BJ (cell line): ENCODE results near the gene CNRIP1. TPM values are rescaled to one million over a fixed set of nuclear protein-coding genes. Genes with fewer than 3 reads are reported as not detected.
A peak's percentile ranks its signal among the peaks of the same experiment; 100 is the strongest.

Source experiments
- CTCF ChIA-PET: fragments of 350-600 bp; formaldehyde crosslinking; extraction: SDS; loops from one replicate; lab custom pipeline; 2021; ENCODE audit warnings: antibody characterized with exemption, inconsistent platforms; lab: Yijun Ruan, JAX
- POLR2A ChIA-PET: fragments of 300-600 bp; sonication (Branson Sonifier 250); formaldehyde crosslinking; extraction: SDS; loops from one replicate; lab custom pipeline; 2021; ENCODE audit warnings: antibody characterized with exemption; lab: Charles Lee
- DNase-seq: peaks from one replicate; pipeline ENCODE4 v3.0.0-alpha.2; 2011; ENCODE audit warnings: low read depth
- H3K27me3 ChIP-seq: 2 replicates; pipeline ENCODE4 v1.6.0; 2011; ENCODE audit warnings: low read length; ENCODE audit not compliant: control insufficient read depth, insufficient read depth
- H3K36me3 ChIP-seq: 2 replicates; pipeline ENCODE4 v1.5.1; 2011; ENCODE audit warnings: low read length; ENCODE audit not compliant: control insufficient read depth, insufficient read depth
- H3K4me3 ChIP-seq: 2 replicates; pipeline ENCODE4 v1.5.1; 2011; ENCODE audit warnings: low read depth, mild to moderate bottlenecking, control low read depth, low read length
- CTCF ChIP-seq: IDR thresholded peaks from 2 replicates; pipeline ENCODE4 v1.5.1; 2011; ENCODE audit warnings: low read depth, mild to moderate bottlenecking, control low read depth, inconsistent platforms, low read length, moderate library complexity; ENCODE audit not compliant: insufficient read depth
- polyA plus RNA-seq: library from polyadenylated mRNA; depleted of rRNA; stranded (reverse); fragments of >200 nt; gene quantifications from 2 replicates; pipeline ENCODE4 v1.2.3, GENCODE V29; 2011

The CNRIP1 gene
- polyA plus RNA-seq, 1 experiment, result 63.4 TPM

- DNase-seq, result no peak
- no peak overlapping the region for H3K4me3 ChIP-seq
- TF ChIP-seq CTCF, result no peak
- ChIA-PET POLR2A (no interaction called here), CTCF (interaction anchor here (1.6 to 3.9 kb wide), 5 partner anchors 8 to 170 kb away, joined by 8 to 21 read pairs (median 13); no protein-coding TSS in a partner anchor)
- H3K27me3 ChIP-seq, result no peaks in the 10 kb centered on the region
- H3K36me3 ChIP-seq, result no peaks in the 10 kb centered on the region
Observed at GRCh38 chr2:68291314-68291713, 28.4 kb downstream of the CNRIP1 start.

- ChIA-PET CTCF (interaction anchor here (2.5 to 3.4 kb wide), 3 partner anchors 13 to 95 kb away, joined by 10 to 20 read pairs (median 13); no protein-coding TSS in a partner anchor), POLR2A (no interaction called here)
- H3K27me3 ChIP-seq, result no peaks in the 10 kb centered on the region
- no peaks in the 10 kb centered on the region for H3K36me3 ChIP-seq
- no peak overlapping the region for H3K4me3 ChIP-seq
- DNase-seq, result no peak
- TF ChIP-seq CTCF, result no peak
Observed at GRCh38 chr2:68290901-68291300, 28.8 kb downstream of the CNRIP1 start.

- Histone ChIP-seq H3K27me3 (no peaks in the 10 kb centered on the region), H3K36me3 (no peaks in the 10 kb centered on the region), H3K4me3 (no peak overlapping the region)
- POLR2A ChIA-PET, result no interaction called here
- no peak for DNase-seq
- CTCF ChIA-PET, result interaction anchor here (1.4 to 1.7 kb wide), 3 partner anchors 155 to 166 kb away, joined by 3 to 5 read pairs (median 4); no protein-coding TSS in a partner anchor
- no peak for TF ChIP-seq CTCF
Observed at GRCh38 chr2:68287580-68288441, 31.9 kb downstream of the CNRIP1 start.

- TF ChIP-seq CTCF, result no peak
- no peak overlapping the region for H3K4me3 ChIP-seq
- CTCF ChIA-PET, result interaction anchor here (0.5 to 3.0 kb wide), 11 partner anchors 11 to 164 kb away, joined by 3 to 19 read pairs (median 4); partner anchors contain the start of gene CNRIP1
Observed at GRCh38 chr2:68284896-68285295, 34.9 kb downstream of the CNRIP1 start.

GRCh38 chr2:68283419-68283812 is 36.3 kb downstream of the CNRIP1 start:
- Histone ChIP-seq H3K36me3 (no peaks in the 10 kb centered on the region), H3K27me3 (no peaks in the 10 kb centered on the region), H3K4me3 (no peak overlapping the region)
- CTCF ChIA-PET, result interaction anchor here (0.9 to 3.7 kb wide), 15 partner anchors 9 to 162 kb away, joined by 3 to 22 read pairs (median 8); partner anchors contain the start of genes CNRIP1 and PPP3R1
- POLR2A ChIA-PET, result no interaction called here
- DNase-seq, result no peak
- TF ChIP-seq CTCF, result no peak

More at GRCh38 chr2:68284896-68285295, 34.9 kb downstream of the CNRIP1 start:
- DNase-seq, result peak; percentile 42
- no peaks in the 10 kb centered on the region for H3K27me3 ChIP-seq
- POLR2A ChIA-PET, result interaction anchor here (0.6 kb wide), 2 partner anchors 63 to 89 kb away, joined by 4 read pairs; no protein-coding TSS in a partner anchor
- H3K36me3 ChIP-seq, result no peaks in the 10 kb centered on the region
